ENCODE data around the gene TFDP1. TPM values are rescaled to one million over a fixed set of nuclear protein-coding genes. Genes with fewer than 3 reads are reported as not detected.

The TFDP1 gene
- total and polyA plus RNA-seq, 10 donors, result 21.7 to 91.7 (median 51.7) TPM

DNA sequence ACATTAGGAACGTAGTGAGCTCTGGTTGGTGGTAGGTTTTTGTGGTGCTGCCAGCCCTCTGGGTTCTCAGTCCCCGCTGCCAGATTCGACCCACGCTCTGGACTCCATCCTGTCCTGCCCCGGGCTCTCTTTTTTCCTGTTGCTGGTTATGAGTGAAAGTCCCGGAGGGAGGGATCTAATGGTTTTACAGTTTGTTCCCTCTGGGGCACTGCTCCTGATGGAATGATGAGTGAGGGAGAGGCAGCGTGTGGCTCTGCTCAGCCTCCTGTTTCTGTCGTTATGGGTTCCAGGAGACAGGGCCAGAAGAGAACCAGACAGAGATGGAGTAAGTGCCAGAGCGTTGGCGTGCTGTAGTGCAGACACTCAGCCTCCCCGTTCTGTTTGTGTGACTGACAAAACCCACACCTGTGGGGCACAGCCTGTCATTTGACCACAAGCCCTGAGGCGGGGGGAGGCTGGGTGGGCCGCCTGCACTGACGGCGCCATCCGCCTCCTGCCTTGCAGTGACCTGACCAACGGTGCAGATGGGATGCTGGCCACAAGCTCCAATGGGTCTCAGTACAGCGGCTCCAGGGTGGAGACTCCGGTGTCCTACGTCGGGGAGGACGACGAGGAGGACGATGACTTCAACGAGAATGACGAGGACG is 55.2 kb downstream of the TFDP1 start:
- no peak overlapping the region for H3K4me3 ChIP-seq
- H3K36me3 ChIP-seq, result peaks cover 11 to 80% (median 61%) of the 10 kb centered on the region in 6 donors
- no peak overlapping the region for H3K27ac ChIP-seq
- peak; percentile 50 for DNase-seq
- intact Hi-C loops (cut with DNase I; ENCODE audit: low total_unique reads), result no loop called here
- 95 to 97% (median 96%) methylated on average over 24 to 27 of the region's 27 CpGs for WGBS, 5 donors
- H3K9me3 ChIP-seq, result no peaks in the 10 kb centered on the region
- no peaks in the 10 kb centered on the region for H3K27me3 ChIP-seq (replicated peaks in 1 of 7)
- TF ChIP-seq POLR2AphosphoS5 (IDR thresholded peaks at IDR 0.05) (peak in 1 of 3 donors; percentile 16), POLR2A (IDR thresholded peaks at IDR 0.05) (no peak)
- H3K4me1 ChIP-seq, result peaks cover 0 to 8% (median 0%) of the 10 kb centered on the region in 6 donors

DNA sequence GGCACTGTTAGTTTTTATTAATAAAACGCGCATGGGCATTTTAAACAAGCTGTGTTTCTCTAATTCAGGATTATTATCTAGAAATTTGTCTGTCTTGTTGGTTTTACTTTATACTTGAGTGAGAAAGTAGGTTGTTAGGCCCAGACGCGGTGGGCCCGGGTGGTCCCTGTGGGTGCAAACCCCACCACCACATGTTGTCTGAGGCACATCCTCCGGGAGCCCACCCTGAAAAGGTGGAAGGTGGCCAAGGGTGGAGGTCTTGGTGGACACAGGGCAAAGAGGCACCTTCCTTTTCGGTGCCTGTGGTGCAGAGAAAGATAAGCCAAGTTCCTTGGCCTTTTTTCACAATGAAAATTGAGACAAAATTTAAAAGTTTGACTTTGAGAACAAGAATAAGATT is 56.9 kb downstream of the TFDP1 start:
- no peaks in the 10 kb centered on the region for H3K27me3 ChIP-seq (replicated peaks in 1 of 7)
- H3K27ac ChIP-seq, result no peak overlapping the region
- H3K4me3 ChIP-seq, result no peak overlapping the region
- H3K4me1 ChIP-seq, result peaks cover 0 to 8% (median 2%) of the 10 kb centered on the region in 6 donors
- H3K9me3 ChIP-seq, result no peaks in the 10 kb centered on the region
- peak; percentile 37 for DNase-seq
- intact Hi-C loops (cut with DNase I; ENCODE audit: low total_unique reads), result no loop called here
- H3K36me3 ChIP-seq, result peaks cover 11 to 63% (median 44%) of the 10 kb centered on the region in 6 donors
- TF ChIP-seq POLR2AphosphoS5 (IDR thresholded peaks at IDR 0.05), result no peak
- TF ChIP-seq POLR2A (IDR thresholded peaks at IDR 0.05), result no peak
- TF ChIP-seq, protein P1, sequence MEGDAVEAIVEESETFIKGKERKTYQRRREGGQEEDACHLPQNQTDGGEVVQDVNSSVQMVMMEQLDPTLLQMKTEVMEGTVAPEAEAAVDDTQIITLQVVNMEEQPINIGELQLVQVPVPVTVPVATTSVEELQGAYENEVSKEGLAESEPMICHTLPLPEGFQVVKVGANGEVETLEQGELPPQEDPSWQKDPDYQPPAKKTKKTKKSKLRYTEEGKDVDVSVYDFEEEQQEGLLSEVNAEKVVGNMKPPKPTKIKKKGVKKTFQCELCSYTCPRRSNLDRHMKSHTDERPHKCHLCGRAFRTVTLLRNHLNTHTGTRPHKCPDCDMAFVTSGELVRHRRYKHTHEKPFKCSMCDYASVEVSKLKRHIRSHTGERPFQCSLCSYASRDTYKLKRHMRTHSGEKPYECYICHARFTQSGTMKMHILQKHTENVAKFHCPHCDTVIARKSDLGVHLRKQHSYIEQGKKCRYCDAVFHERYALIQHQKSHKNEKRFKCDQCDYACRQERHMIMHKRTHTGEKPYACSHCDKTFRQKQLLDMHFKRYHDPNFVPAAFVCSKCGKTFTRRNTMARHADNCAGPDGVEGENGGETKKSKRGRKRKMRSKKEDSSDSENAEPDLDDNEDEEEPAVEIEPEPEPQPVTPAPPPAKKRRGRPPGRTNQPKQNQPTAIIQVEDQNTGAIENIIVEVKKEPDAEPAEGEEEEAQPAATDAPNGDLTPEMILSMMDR (IDR thresholded peaks at IDR 0.05 in 8 of 11, conservative IDR thresholded peaks at IDR 0.05 in 3 of 11), result no peak
- 83 to 97% (median 88%) methylated on average over 7 of the region's 7 CpGs for WGBS, 5 donors

DNA sequence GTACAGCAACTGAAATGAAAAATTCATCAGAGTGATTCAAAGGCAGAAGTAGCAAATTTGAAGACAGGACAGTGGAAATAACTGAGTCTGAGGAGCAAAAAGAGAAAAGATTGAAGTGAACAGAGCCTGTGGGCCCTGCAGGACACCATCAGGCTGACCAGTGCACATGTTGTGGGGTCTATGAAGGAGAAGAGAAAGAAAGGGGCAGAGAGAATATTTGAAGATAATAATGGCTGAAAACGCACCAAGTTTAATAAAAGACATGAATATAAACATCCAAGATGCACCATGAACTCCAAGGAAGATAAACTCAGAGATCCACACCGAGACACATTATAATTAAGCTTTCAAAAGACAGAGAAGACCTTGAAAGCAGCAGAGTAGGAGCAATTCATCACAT is 58.0 kb downstream of the TFDP1 start:
- H3K27me3 ChIP-seq (replicated peaks in 1 of 7), result no peaks in the 10 kb centered on the region
- 94 to 97% (median 97%) methylated on average over 2 of the region's 2 CpGs for WGBS, 5 donors
- H3K9me3 ChIP-seq, result no peaks in the 10 kb centered on the region
- TF ChIP-seq, protein P1 (IDR thresholded peaks at IDR 0.05 in 8 of 11, conservative IDR thresholded peaks at IDR 0.05 in 3 of 11), result no peak
- TF ChIP-seq POLR2AphosphoS5 (IDR thresholded peaks at IDR 0.05), result no peak
- TF ChIP-seq POLR2A (IDR thresholded peaks at IDR 0.05), result no peak
- peaks cover 9 to 52% (median 33%) of the 10 kb centered on the region in 6 donors for H3K36me3 ChIP-seq
- no peak overlapping the region for H3K27ac ChIP-seq
- H3K4me3 ChIP-seq, result no peak overlapping the region
- no peak for DNase-seq
- peaks cover 4 to 19% (median 12%) of the 10 kb centered on the region in 6 donors for H3K4me1 ChIP-seq
- intact Hi-C loops (cut with DNase I; ENCODE audit: low total_unique reads), result no loop called here

DNA sequence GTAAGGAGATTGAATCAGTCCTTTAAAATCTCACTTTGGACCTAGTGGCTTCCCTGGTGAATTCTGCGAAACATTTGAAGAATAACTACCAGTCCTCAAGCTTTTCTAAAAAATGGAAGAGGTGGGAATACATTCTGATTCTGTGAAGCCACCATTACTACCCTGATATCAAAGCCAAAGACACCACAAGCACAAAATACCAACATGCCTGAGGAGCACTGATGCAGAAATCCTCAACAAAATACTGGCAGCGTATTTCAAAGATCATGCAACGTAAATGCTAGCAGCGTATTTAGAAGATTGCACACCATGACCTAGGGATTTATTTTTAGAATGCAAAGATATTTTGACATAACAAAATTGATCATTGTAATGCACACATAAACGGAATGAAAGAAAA is 59.0 kb downstream of the TFDP1 start:
- TF ChIP-seq POLR2AphosphoS5 (IDR thresholded peaks at IDR 0.05), result no peak
- TF ChIP-seq, protein P1 (IDR thresholded peaks at IDR 0.05 in 8 of 11, conservative IDR thresholded peaks at IDR 0.05 in 3 of 11), result no peak
- no peak for TF ChIP-seq POLR2A (IDR thresholded peaks at IDR 0.05)
- Histone ChIP-seq H3K27me3 (replicated peaks in 1 of 7) (no peaks in the 10 kb centered on the region), H3K36me3 (peaks cover 4 to 42% (median 23%) of the 10 kb centered on the region in 6 donors), H3K4me3 (no peak overlapping the region), H3K9me3 (no peaks in the 10 kb centered on the region), H3K4me1 (peaks cover 4 to 28% (median 13%) of the 10 kb centered on the region in 6 donors), H3K27ac (no peak overlapping the region)
- WGBS, 5 donors, result 75 to 89% (median 85%) methylated on average over 5 of the region's 5 CpGs
- intact Hi-C loops (cut with DNase I; ENCODE audit: low total_unique reads), result no loop called here
- no peak for DNase-seq

Data from spleen (tissue), 11 donors.